ENCODE measurements around the gene ANKLE2.

- TF ChIP-seq CTCF (IDR thresholded peaks at IDR 0.05) (no peak), POLR2A (IDR thresholded peaks at IDR 0.05) (no peak), POLR2AphosphoS5 (IDR thresholded peaks at IDR 0.05) (no peak)
These were observed 41.5 kb upstream of the ANKLE2 start for GRCh38 chr12:132803125-132803524.

All from breast epithelium (tissue), 3 donors.